OCI-LY7 (cell line): ENCODE measurements around the gene SCART1. TPM values are rescaled to one million over a fixed set of nuclear protein-coding genes. Genes with fewer than 3 reads are reported as not detected.

Source experiments
- BruUV-seq: library from RNA; stranded (reverse); fragments of 400-500 nt; replicated peaks from 2 replicates; lab custom pipeline; 2021; lab: Mats Ljungman, UMichigan
- CTCF ChIA-PET: fragments of 300-600 bp; sonication (Branson Sonifier 250); formaldehyde crosslinking; loops from one replicate; lab custom pipeline; 2022; ENCODE audit warnings: antibody characterized with exemption; ENCODE audit not compliant: unreplicated experiment; lab: Charles Lee
- POLR2A ChIA-PET: fragments of 300-600 bp; sonication (Branson Sonifier 250); formaldehyde crosslinking; loops from one replicate; lab custom pipeline; 2022; ENCODE audit warnings: antibody characterized with exemption; lab: Charles Lee
- DNase-seq: peaks from one replicate; pipeline ENCODE4 v3.0.0-alpha.2; 2015; ENCODE audit warnings: low spot score
- H2AFZ ChIP-seq: fragments of 200-600 bp; sonication (generic), shearing (Covaris generic); 2 replicates; pipeline ENCODE4 v1.6.1; 2014; ENCODE audit warnings: mild to moderate bottlenecking, antibody characterized with exemption, low read length, moderate library complexity
- H3K27ac ChIP-seq: fragments of 200-600 bp; sonication (generic); 2 replicates; pipeline ENCODE4 v1.5.1; 2014; ENCODE audit warnings: mixed run types, low read depth, mild to moderate bottlenecking, moderate library complexity, low read length, inconsistent platforms; ENCODE audit not compliant: poor library complexity, severe bottlenecking
- H3K36me3 ChIP-seq: fragments of 200-600 bp; sonication (generic); 2 replicates; pipeline ENCODE4 v1.6.1; 2014; ENCODE audit warnings: mild to moderate bottlenecking, antibody characterized with exemption, low read length, moderate library complexity, mixed read lengths; ENCODE audit not compliant: insufficient read depth
- H3K4me1 ChIP-seq: fragments of 200-600 bp; sonication (generic); 2 replicates; pipeline ENCODE4 v1.5.1; 2014; ENCODE audit warnings: mild to moderate bottlenecking, low read length; ENCODE audit not compliant: insufficient read depth, poor library complexity, severe bottlenecking
- H3K4me2 ChIP-seq: fragments of 200-600 bp; sonication (generic); 2 replicates; pipeline ENCODE4 v1.6.1; 2014; ENCODE audit warnings: mild to moderate bottlenecking, low read length
- H3K4me3 ChIP-seq: fragments of 200-600 bp; sonication (generic); 2 replicates; pipeline ENCODE4 v1.5.1; 2014; ENCODE audit warnings: mild to moderate bottlenecking, low read depth, low read length; ENCODE audit not compliant: poor library complexity, severe bottlenecking
- H3K79me2 ChIP-seq: fragments of 200-600 bp; sonication (generic); 2 replicates; pipeline ENCODE4 v1.6.1; 2016; ENCODE audit warnings: low read depth, mild to moderate bottlenecking, low read length, moderate library complexity, mixed read lengths; ENCODE audit not compliant: insufficient read depth
- H3K9me2 ChIP-seq: fragments of 200-600 bp; sonication (generic); 2 replicates; pipeline ENCODE4 v1.6.1; 2016; ENCODE audit warnings: mild to moderate bottlenecking, low read length, mixed read lengths; ENCODE audit not compliant: insufficient read depth
- H3K9me3 ChIP-seq: fragments of 200-600 bp; sonication (generic); 2 replicates; pipeline ENCODE4 v1.6.1; 2014; ENCODE audit warnings: mild to moderate bottlenecking, mixed run types, low read length, mixed read lengths
- H4K20me1 ChIP-seq: fragments of 200-600 bp; sonication (generic); 2 replicates; pipeline ENCODE4 v1.6.1; 2014; ENCODE audit warnings: mild to moderate bottlenecking, antibody characterized with exemption, low read length, moderate library complexity, mixed read lengths; ENCODE audit not compliant: insufficient read depth
- EZH2phosphoT487 ChIP-seq: fragments of 200-600 bp; sonication (generic); IDR thresholded peaks from 2 replicates; pipeline ENCODE4 v1.6.1; 2018; ENCODE audit warnings: low read depth, borderline replicate concordance, mild to moderate bottlenecking, mixed run types, antibody characterized with exemption, low read length, moderate library complexity, mixed read lengths
- intact Hi-C: fragments of 100-400 bp; cut with micrococcal nuclease; formaldehyde crosslinking; loops from one replicate; pipeline ENCODE4 v1.10.0; 2022; ENCODE audit not compliant: unreplicated experiment
- total RNA-seq, 2 experiments: library from RNA; depleted of rRNA in 1 of 2; stranded (reverse); fragments of >200 nt in 1 of 2; shearing (Covaris generic) in 1 of 2; gene quantifications; 2 replicates each; pipeline ENCODE4 v1.2.3, GENCODE V29; 2014 to 2022
- TF ChIP-seq, protein P1 (sequence below): fragments of 200-600 bp; sonication (generic); conservative IDR thresholded peaks from 2 replicates; pipeline ENCODE4 v1.5.1; 2014; ENCODE audit warnings: mild to moderate bottlenecking, antibody characterized with exemption, low read length, moderate library complexity, mixed read lengths

SCART1 gene
- total RNA-seq, 2 experiments from 2014 or later, result 10.0 to 10.9 TPM

DNA sequence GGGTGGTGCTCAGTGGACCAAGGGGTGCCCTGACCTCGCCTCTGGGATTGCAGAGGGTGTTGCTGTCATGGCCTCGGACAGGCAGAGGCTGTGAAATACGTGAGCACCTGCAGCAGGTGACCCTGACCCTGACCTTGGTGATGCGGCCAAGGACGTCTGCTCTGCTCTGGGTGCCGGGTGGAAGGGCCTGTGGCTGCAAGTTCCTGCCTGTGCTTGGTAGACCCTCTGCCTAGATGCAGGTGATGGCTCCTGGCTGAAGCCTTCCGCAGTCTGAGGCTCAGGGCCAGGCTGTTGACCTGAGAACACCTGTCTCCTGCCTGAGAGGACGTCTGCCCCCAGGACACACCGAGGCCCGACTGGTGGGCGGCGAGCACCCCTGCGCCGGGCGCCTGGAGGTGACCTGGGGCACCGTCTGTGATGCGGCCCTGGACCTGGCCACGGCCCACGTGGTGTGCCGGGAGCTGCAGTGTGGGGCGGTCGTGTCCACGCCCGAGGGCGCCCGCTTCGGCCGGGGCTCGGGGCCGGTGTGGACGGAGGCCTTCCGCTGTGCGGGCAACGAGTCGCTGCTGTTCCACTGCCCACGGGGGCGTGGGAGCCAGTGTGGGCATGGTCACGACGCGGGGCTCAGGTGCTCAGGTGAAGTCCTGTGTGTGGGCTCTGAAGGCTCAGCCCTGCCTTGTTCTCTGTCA, 4.4 kb downstream of the SCART1 start:
- ChIA-PET CTCF (no interaction called here), POLR2A (no interaction called here)
- Histone ChIP-seq H3K9me3 (no peaks in the 10 kb centered on the region), H3K4me1 (no peaks in the 10 kb centered on the region), H3K27ac (no peak overlapping the region), H3K4me3 (no peak overlapping the region), H3K9me2 (no peaks in the 10 kb centered on the region), H3K36me3 (no peaks in the 10 kb centered on the region), H2AFZ (no peak overlapping the region), H4K20me1 (no peaks in the 10 kb centered on the region), H3K4me2 (no peak overlapping the region), H3K79me2 (no peaks in the 10 kb centered on the region)
- no TSS peak for BruUV-seq
- intact Hi-C loops, result no loop called here
- TF ChIP-seq, protein P1, sequence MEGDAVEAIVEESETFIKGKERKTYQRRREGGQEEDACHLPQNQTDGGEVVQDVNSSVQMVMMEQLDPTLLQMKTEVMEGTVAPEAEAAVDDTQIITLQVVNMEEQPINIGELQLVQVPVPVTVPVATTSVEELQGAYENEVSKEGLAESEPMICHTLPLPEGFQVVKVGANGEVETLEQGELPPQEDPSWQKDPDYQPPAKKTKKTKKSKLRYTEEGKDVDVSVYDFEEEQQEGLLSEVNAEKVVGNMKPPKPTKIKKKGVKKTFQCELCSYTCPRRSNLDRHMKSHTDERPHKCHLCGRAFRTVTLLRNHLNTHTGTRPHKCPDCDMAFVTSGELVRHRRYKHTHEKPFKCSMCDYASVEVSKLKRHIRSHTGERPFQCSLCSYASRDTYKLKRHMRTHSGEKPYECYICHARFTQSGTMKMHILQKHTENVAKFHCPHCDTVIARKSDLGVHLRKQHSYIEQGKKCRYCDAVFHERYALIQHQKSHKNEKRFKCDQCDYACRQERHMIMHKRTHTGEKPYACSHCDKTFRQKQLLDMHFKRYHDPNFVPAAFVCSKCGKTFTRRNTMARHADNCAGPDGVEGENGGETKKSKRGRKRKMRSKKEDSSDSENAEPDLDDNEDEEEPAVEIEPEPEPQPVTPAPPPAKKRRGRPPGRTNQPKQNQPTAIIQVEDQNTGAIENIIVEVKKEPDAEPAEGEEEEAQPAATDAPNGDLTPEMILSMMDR, result no peak
- DNase-seq, result no peak

DNA sequence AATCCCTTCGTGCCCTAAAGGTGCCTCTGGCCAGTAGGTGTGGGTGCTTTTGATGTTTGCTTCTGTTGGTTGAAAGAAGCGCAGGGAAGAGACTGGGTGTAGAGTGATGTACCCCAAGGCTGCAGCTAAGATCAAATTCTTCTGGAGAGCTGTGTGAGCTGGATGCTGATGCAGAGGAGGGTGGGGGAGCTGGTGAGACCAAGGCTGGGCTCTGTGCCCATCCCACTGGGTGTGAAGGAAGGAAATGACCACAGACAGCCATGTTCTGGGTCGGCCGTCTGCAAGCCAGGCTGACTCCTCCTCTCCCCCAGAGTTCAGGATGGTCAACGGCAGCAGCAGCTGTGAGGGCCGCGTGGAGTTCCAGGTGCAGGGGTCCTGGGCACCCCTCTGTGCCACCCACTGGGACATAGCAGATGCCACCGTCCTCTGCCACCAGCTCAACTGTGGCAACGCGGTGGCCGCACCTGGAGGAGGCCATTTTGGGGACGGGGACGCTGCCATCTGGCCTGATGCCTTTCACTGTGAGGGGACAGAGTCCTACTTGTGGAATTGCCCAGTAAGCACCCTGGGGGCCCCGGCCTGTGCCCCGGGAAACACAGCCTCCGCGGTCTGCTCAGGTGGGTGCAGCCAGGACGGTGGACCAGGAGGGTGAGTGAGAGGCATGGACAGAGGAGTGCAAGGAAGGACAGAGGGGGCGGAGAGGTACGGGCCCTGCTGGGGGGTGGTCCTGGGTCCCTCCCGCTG, 5.1 kb downstream of the SCART1 start:
- no peaks in the 10 kb centered on the region for H3K79me2 ChIP-seq
- no TSS peak for BruUV-seq
- DNase-seq, result no peak
- no peaks in the 10 kb centered on the region for H3K4me1 ChIP-seq
- POLR2A ChIA-PET, result no interaction called here
- no peak overlapping the region for H3K27ac ChIP-seq
- no peak overlapping the region for H3K4me3 ChIP-seq
- no peaks in the 10 kb centered on the region for H4K20me1 ChIP-seq
- no peak overlapping the region for H2AFZ ChIP-seq
- H3K9me3 ChIP-seq, result no peaks in the 10 kb centered on the region
- H3K4me2 ChIP-seq, result no peak overlapping the region
- no peaks in the 10 kb centered on the region for H3K9me2 ChIP-seq
- no peak for TF ChIP-seq EZH2phosphoT487
- TF ChIP-seq, protein P1, result no peak
- CTCF ChIA-PET, result no interaction called here
- intact Hi-C loops, result no loop called here
- no peaks in the 10 kb centered on the region for H3K36me3 ChIP-seq
